Endothelial cell of umbilical vein (primary cell): ENCODE data around the gene DCTN4.

Experiments
- CTCF ChIP-seq, 2 donors: IDR thresholded peaks; 1 replicate in 1 of 2; 2 replicates in 1 of 2; pipeline ENCODE4 v1.5.1; 2011; ENCODE audit warnings: low read length in 2 of 2, mild to moderate bottlenecking in 2 of 2, moderate library complexity in 2 of 2, control low read depth in 1 of 2, inconsistent platforms in 1 of 2, low read depth in 1 of 2; ENCODE audit not compliant: insufficient read depth in 1 of 2; ENCODE audit errors: extremely low read depth in 1 of 2
- JUN ChIP-seq: IDR thresholded peaks from 2 replicates; pipeline ENCODE4 v1.6.1; 2011; ENCODE audit warnings: borderline replicate concordance, low read depth; ENCODE audit not compliant: insufficient read length, insufficient read depth
- MAX ChIP-seq: IDR thresholded peaks from 2 replicates; pipeline ENCODE4 v1.6.1; 2011; ENCODE audit not compliant: insufficient read depth, insufficient read length
- MYC ChIP-seq: IDR thresholded peaks from one replicate; pipeline ENCODE4 v1.6.1; 2011; ENCODE audit warnings: mild to moderate bottlenecking, low read depth, low read length
- POLR2A ChIP-seq: IDR thresholded peaks from 2 replicates; pipeline ENCODE4 v1.6.1; 2012; ENCODE audit warnings: low read depth, mild to moderate bottlenecking, control low read depth, low read length
- POLR2AphosphoS5 ChIP-seq: IDR thresholded peaks from 2 replicates; pipeline ENCODE4 v1.6.1; 2012; ENCODE audit warnings: low read depth, mild to moderate bottlenecking, control low read depth, low read length, moderate library complexity; ENCODE audit not compliant: insufficient read depth

- TF ChIP-seq POLR2A, result no peak
- TF ChIP-seq POLR2AphosphoS5, result no peak
- no peak for TF ChIP-seq MYC
- TF ChIP-seq JUN, result no peak
- no peak for TF ChIP-seq CTCF (IDR thresholded peaks at IDR 0.05; ENCODE audit: extremely low read depth in 1 of 2, insufficient read depth in 1 of 2, low read depth in 1 of 2, low read length in 2 of 2)
- no peak for TF ChIP-seq MAX
These were observed 96.8 kb downstream of the DCTN4 start for GRCh38 chr5:150661821-150662596.
